Gastrocnemius medialis (tissue), 4 donors: ENCODE data around the gene GPR148. TPM values are rescaled to one million over a fixed set of nuclear protein-coding genes. Genes with fewer than 3 reads are reported as not detected.

Experiments
- ATAC-seq, 2 donors: fragments of 150-250 bp; one replicate each; pipeline ENCODE4 v1.9.1; 2016
- DNase-seq, 2 donors: peaks; one replicate each; pipeline ENCODE4 v3.0.0-alpha.2; 2019
- H3K27ac ChIP-seq, 4 donors: fragments of 200-600 bp; sonication (generic); 1 replicate in 1 of 4; 2 replicates in 3 of 4; pipeline ENCODE4 v1.5.1; 2016 to 2018; ENCODE audit warnings: mild to moderate bottlenecking in 2 of 4, moderate library complexity in 1 of 4
- H3K27me3 ChIP-seq, 3 donors: fragments of 200-600 bp; sonication (generic) in 2 of 3; 1 replicate in 1 of 3; 2 replicates in 2 of 3; pipeline versions ENCODE4 v1.5.1 to v1.6.0; 2016 to 2019; ENCODE audit warnings: mild to moderate bottlenecking in 1 of 3, moderate library complexity in 1 of 3
- H3K36me3 ChIP-seq, 2 donors: fragments of 200-600 bp; sonication (generic) in 1 of 2; one replicate each; pipeline ENCODE4 v1.5.1; 2017 to 2018
- H3K4me1 ChIP-seq, 2 donors: fragments of 200-600 bp; sonication (generic) in 1 of 2; one replicate each; pipeline ENCODE4 v1.5.1; 2016 to 2017; ENCODE audit warnings: mild to moderate bottlenecking in 2 of 2
- H3K4me3 ChIP-seq, 4 donors: fragments of 200-600 bp; sonication (generic) in 3 of 4; 1 replicate in 1 of 4; 2 replicates in 3 of 4; pipeline ENCODE4 v1.5.1; 2016 to 2019; ENCODE audit warnings: mild to moderate bottlenecking in 2 of 4
- H3K9me3 ChIP-seq, 3 donors: fragments of 200-600 bp; sonication (generic) in 2 of 3; 1 replicate in 1 of 3; 2 replicates in 2 of 3; pipeline ENCODE4 v1.5.1; 2016 to 2019
- POLR2A ChIP-seq, 2 donors: fragments of 450-650 bp; IDR thresholded peaks; one replicate each; pipeline ENCODE4 v1.6.1; 2017; ENCODE audit warnings: antibody characterized with exemption in 2 of 2, mild to moderate bottlenecking in 2 of 2, moderate library complexity in 2 of 2
- in situ Hi-C, 4 donors: fragments of 200-750 bp; cut with MboI; loops; one replicate each; pipeline versions ENCODE4 v1.15.0 to v1.8.0; 2017; ENCODE audit warnings: low sequenced_read_pairs in 4 of 4
- intact Hi-C: fragments of 100-400 bp; cut with DNase I; formaldehyde crosslinking; loops from one replicate; pipeline ENCODE4 v1.15.1; 2023; ENCODE audit warnings: low total_unique reads
- total RNA-seq, 4 donors: library from RNA; depleted of rRNA; stranded (reverse); fragments of >200 nt; gene quantifications; one replicate each; pipeline versions ENCODE4 v1.1.0 to v1.2.3, GENCODE V29; 2016
- TF ChIP-seq, protein P1 (sequence below), 5 experiments: fragments of 450-650 bp in 3 of 5; fragments of 200-600 bp in 2 of 5; sonication (generic) in 2 of 5; IDR thresholded peaks in 4 of 5; conservative IDR thresholded peaks in 1 of 5; 1 replicate in 4 of 5; 2 replicates in 1 of 5; pipeline ENCODE4 v1.5.1; 2016 to 2019; ENCODE audit warnings: antibody characterized with exemption in 5 of 5, mild to moderate bottlenecking in 3 of 5, moderate library complexity in 3 of 5

GPR148 gene
- total RNA-seq, 4 donors from 2014 or later, result not detected

DNA sequence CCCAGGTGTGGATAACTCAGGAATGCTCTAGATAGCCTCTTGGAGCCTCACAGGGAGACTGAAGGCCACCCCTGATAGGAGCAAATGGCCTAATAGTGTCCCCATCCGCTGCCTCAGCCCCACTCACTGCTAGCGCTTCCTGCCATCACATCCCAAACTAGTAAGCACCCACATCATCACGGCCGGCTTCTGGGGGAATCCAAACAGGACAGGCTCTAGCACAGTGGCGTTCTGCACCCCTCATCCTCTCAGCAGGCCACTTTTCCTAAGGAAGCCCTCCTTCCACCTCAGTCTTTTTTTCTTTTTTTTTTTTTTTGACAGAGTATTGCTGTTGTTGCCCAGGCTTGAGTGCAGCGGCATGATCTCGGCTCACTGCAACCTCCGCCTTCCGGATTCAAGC, 20.2 kb downstream of the GPR148 start:
- no peak overlapping the region for H3K27ac ChIP-seq
- H3K4me1 ChIP-seq, result no peaks in the 10 kb centered on the region
- in situ Hi-C loops, result no loop called here
- H3K4me3 ChIP-seq, result no peak overlapping the region
- peaks cover 0 to 9% (median 5%) of the 10 kb centered on the region in 3 donors for H3K27me3 ChIP-seq
- no peaks in the 10 kb centered on the region for H3K36me3 ChIP-seq
- intact Hi-C loops, result no loop called here
- no peaks in the 10 kb centered on the region for H3K9me3 ChIP-seq
- no peak for TF ChIP-seq POLR2A (IDR thresholded peaks at IDR 0.05)
- TF ChIP-seq, protein P1, sequence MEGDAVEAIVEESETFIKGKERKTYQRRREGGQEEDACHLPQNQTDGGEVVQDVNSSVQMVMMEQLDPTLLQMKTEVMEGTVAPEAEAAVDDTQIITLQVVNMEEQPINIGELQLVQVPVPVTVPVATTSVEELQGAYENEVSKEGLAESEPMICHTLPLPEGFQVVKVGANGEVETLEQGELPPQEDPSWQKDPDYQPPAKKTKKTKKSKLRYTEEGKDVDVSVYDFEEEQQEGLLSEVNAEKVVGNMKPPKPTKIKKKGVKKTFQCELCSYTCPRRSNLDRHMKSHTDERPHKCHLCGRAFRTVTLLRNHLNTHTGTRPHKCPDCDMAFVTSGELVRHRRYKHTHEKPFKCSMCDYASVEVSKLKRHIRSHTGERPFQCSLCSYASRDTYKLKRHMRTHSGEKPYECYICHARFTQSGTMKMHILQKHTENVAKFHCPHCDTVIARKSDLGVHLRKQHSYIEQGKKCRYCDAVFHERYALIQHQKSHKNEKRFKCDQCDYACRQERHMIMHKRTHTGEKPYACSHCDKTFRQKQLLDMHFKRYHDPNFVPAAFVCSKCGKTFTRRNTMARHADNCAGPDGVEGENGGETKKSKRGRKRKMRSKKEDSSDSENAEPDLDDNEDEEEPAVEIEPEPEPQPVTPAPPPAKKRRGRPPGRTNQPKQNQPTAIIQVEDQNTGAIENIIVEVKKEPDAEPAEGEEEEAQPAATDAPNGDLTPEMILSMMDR (IDR thresholded peaks at IDR 0.05 in 4 of 5, conservative IDR thresholded peaks at IDR 0.05 in 1 of 5), result no peak
- ATAC-seq (no peak), DNase-seq (no peak)

DNA sequence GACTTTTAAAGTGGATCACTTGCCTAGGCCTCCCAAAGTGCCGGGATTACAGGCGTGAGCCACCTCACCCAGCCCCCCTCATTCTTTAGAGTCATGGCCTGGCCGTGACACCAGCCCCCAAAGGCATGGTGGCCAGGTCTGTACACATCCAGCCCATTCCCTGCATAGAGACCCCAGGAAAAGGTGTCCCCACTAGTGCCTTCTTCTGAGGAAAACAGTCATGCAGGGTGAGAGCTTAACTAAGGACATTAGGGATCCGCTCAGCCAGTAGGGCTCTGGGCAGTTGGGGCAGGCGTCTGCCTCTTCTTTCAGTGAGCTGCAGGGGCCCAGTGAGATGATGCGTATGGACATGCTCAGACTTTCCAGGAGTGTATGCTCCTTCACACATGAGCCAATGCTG, 20.8 kb downstream of the GPR148 start:
- H3K27ac ChIP-seq, result no peak overlapping the region
- no peak for TF ChIP-seq POLR2A (IDR thresholded peaks at IDR 0.05)
- TF ChIP-seq, protein P1 (IDR thresholded peaks at IDR 0.05 in 4 of 5, conservative IDR thresholded peaks at IDR 0.05 in 1 of 5), result no peak
- H3K36me3 ChIP-seq, result no peaks in the 10 kb centered on the region
- ATAC-seq, result no peak
- H3K27me3 ChIP-seq, result peaks cover 0 to 9% (median 5%) of the 10 kb centered on the region in 3 donors
- H3K9me3 ChIP-seq, result no peaks in the 10 kb centered on the region
- H3K4me3 ChIP-seq, result no peak overlapping the region
- H3K4me1 ChIP-seq, result no peaks in the 10 kb centered on the region
- intact Hi-C loops (no loop called here), in situ Hi-C loops (no loop called here)
- DNase-seq, result no peak

DNA sequence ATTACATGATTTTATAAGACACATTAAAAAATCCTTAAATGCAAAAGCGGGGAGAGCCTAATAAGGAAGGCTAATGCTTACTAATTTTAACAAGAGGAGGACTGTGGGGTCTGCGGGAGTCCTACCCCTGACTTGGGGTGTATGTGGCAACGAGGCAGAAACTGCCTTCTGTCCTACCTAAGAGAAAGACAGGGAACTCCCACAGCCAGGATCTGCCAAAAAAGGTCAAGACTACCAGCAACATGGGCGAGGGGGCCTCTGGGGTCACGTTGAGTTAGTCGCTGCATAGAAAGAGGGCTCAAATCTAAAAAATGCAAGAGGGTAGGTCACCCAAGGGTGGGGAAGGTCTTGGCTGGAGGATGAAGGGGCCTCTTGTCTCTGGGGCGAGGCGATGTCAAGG, 25.9 kb downstream of the GPR148 start:
- no peaks in the 10 kb centered on the region for H3K36me3 ChIP-seq
- intact Hi-C loops, result no loop called here
- H3K27me3 ChIP-seq, result peaks cover 22 to 32% (median 26%) of the 10 kb centered on the region in 3 donors
- H3K9me3 ChIP-seq, result no peaks in the 10 kb centered on the region
- DNase-seq (no peak), ATAC-seq (no peak)
- H3K4me3 ChIP-seq, result no peak overlapping the region
- in situ Hi-C loops, result no loop called here
- H3K27ac ChIP-seq, result no peak overlapping the region
- H3K4me1 ChIP-seq, result no peaks in the 10 kb centered on the region
- TF ChIP-seq, protein P1 (IDR thresholded peaks at IDR 0.05 in 4 of 5, conservative IDR thresholded peaks at IDR 0.05 in 1 of 5), result no peak
- TF ChIP-seq POLR2A (IDR thresholded peaks at IDR 0.05), result no peak

DNA sequence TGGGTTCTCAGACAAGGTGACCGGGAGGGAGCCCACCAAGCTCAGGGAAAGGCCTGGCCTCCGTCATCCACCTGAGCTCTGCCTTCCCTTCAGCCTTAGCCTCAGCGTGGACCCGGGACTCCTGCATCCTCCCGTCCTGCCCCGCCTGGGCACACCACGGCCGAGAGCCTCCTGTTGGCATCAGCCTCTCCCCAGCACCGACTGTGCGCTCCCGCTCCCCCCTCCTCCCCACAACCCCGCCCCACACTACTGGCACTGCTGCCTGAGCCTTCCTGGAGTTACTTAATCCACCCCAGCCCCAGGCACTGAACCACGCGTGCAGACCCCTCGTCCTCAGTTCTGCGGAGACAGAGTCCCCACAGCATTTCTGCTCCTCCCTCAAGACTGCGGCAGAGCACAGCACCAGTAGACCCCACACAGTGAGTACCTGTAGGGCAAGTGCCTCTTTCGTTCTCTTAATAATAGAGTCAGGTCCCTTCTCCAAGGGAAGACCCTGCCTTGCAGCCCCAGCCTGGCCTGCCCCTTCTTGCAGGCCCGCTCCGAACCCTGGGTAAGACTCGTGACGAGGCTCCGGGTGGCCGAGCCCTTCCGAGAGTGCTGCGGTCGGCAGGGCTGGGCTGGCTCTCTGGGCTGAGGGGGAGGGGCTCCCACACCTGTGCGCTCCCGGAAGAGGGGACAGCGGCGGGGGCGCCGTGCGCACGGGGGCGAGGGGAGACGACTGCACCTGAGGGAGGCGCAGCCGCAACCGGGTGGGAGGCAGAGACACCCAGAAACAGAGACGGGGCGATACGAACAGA, 26.6 kb downstream of the GPR148 start, which contains the start of gene AMER3:
Gene AMER3, plus strand, starts transcription at position 285 of the 797 bp plus-strand sequence. CDS start 6,533 bp downstream, outside the sequence.
- H3K36me3 ChIP-seq, result no peaks in the 10 kb centered on the region
- no peak for TF ChIP-seq POLR2A (IDR thresholded peaks at IDR 0.05)
- TF ChIP-seq, protein P1 (IDR thresholded peaks at IDR 0.05 in 4 of 5, conservative IDR thresholded peaks at IDR 0.05 in 1 of 5), result no peak
- peaks cover 22 to 32% (median 26%) of the 10 kb centered on the region in 3 donors for H3K27me3 ChIP-seq
- ATAC-seq (no peak), DNase-seq (no peak)
- H3K27ac ChIP-seq, result no peak within 1 kb of the TSS
- H3K4me3 ChIP-seq, result no peak within 1 kb of the TSS
- in situ Hi-C loops (no loop called here), intact Hi-C loops (no loop called here)
- H3K4me1 ChIP-seq, result no peaks in the 10 kb centered on the region
- H3K9me3 ChIP-seq, result no peaks in the 10 kb centered on the region
